Astrocyte (in vitro differentiated cells and primary cell): ENCODE data around the gene SUPT3H. TPM values are rescaled to one million over a fixed set of nuclear protein-coding genes. Genes with fewer than 3 reads are reported as not detected.

Experiments used
- DNase-seq: peaks from one replicate; pipeline ENCODE4 v3.0.0-alpha.2; 2010; ENCODE audit warnings: low read depth
- FAIRE-seq: peaks from 2 replicates; lab custom pipeline; 2011; peaks lifted over from hg19 to GRCh38; lab: Jason Lieb, UNC
- H2AFZ ChIP-seq: 2 replicates; pipeline ENCODE4 v1.6.0; 2012; ENCODE audit warnings: low read depth, low read length, inconsistent platforms
- H3K27ac ChIP-seq: 2 replicates; pipeline ENCODE4 v1.5.1; 2011; ENCODE audit warnings: low read depth, low read length, inconsistent platforms
- H3K27me3 ChIP-seq: 2 replicates; pipeline ENCODE4 v1.6.0; 2011; ENCODE audit warnings: low read length, inconsistent platforms; ENCODE audit not compliant: insufficient read depth
- H3K36me3 ChIP-seq: 2 replicates; pipeline ENCODE4 v1.5.1; 2011; ENCODE audit warnings: low read length, inconsistent platforms; ENCODE audit not compliant: insufficient read depth
- H3K4me1 ChIP-seq: 2 replicates; pipeline ENCODE4 v1.5.1; 2011; ENCODE audit warnings: low read length, inconsistent platforms; ENCODE audit not compliant: insufficient read depth
- H3K4me2 ChIP-seq: 2 replicates; pipeline ENCODE4 v1.6.0; 2012; ENCODE audit warnings: low read length, inconsistent platforms
- H3K4me3 ChIP-seq: 2 replicates; pipeline ENCODE4 v1.5.1; 2011; ENCODE audit warnings: low read depth, mild to moderate bottlenecking, low read length, inconsistent platforms; ENCODE audit not compliant: insufficient read depth
- H3K79me2 ChIP-seq: 2 replicates; pipeline ENCODE4 v1.6.0; 2012; ENCODE audit warnings: mild to moderate bottlenecking, low read length, inconsistent platforms; ENCODE audit not compliant: insufficient read depth
- H3K9ac ChIP-seq: 2 replicates; pipeline ENCODE4 v1.6.0; 2012; ENCODE audit warnings: mild to moderate bottlenecking, low read length, inconsistent platforms
- H3K9me3 ChIP-seq: 2 replicates; pipeline ENCODE4 v1.5.1; 2012; ENCODE audit warnings: low read depth, mild to moderate bottlenecking, low read length, inconsistent platforms; ENCODE audit not compliant: insufficient read depth
- H4K20me1 ChIP-seq: 2 replicates; pipeline ENCODE4 v1.6.0; 2012; ENCODE audit warnings: low read length, inconsistent platforms; ENCODE audit not compliant: insufficient read depth
- H3K27ac Mint-ChIP-seq: one replicate; pipeline ENCODE4 v1.8.0; 2021; ENCODE audit warnings: mild to moderate bottlenecking, mixed read lengths; ENCODE audit not compliant: unreplicated experiment
- H3K27me3 Mint-ChIP-seq: one replicate; pipeline ENCODE4 v1.8.0; 2021; ENCODE audit warnings: low read depth, mixed read lengths; ENCODE audit not compliant: unreplicated experiment
- H3K36me3 Mint-ChIP-seq: one replicate; pipeline ENCODE4 v1.8.0; 2021; ENCODE audit warnings: low read depth, mixed read lengths; ENCODE audit not compliant: unreplicated experiment
- H3K4me1 Mint-ChIP-seq: one replicate; pipeline ENCODE4 v1.8.0; 2021; ENCODE audit warnings: low read depth, mixed read lengths; ENCODE audit not compliant: unreplicated experiment
- H3K4me3 Mint-ChIP-seq: one replicate; pipeline ENCODE4 v1.8.0; 2021; ENCODE audit warnings: mild to moderate bottlenecking, moderate library complexity, mixed read lengths; ENCODE audit not compliant: unreplicated experiment
- H3K9me3 Mint-ChIP-seq: one replicate; pipeline ENCODE4 v1.8.0; 2021; ENCODE audit warnings: mild to moderate bottlenecking, mixed read lengths; ENCODE audit not compliant: unreplicated experiment
- CTCF ChIP-seq: IDR thresholded peaks from 2 replicates; pipeline ENCODE4 v1.5.1; 2011; ENCODE audit warnings: low read depth, mild to moderate bottlenecking, inconsistent platforms, low read length, moderate library complexity; ENCODE audit not compliant: insufficient read depth
- EZH2 ChIP-seq: IDR thresholded peaks from 2 replicates; pipeline ENCODE4 v1.6.1; 2012; ENCODE audit warnings: mild to moderate bottlenecking, low read length, inconsistent platforms; ENCODE audit not compliant: insufficient read depth
- total RNA-seq: library from RNA; stranded (reverse); gene quantifications from 2 replicates; pipeline ENCODE4 v1.2.1, GENCODE V29; 2021

SUPT3H gene
- total RNA-seq, 1 donor from 2014 or later, result 12.4 TPM

GRCh38 chr6:44837741-44838140 lies 540.0 kb downstream of the SUPT3H start:
- FAIRE-seq (no peak), DNase-seq (no peak)
- Histone ChIP-seq H3K27ac (no peak overlapping the region), H4K20me1 (no peaks in the 10 kb centered on the region), H3K27me3 (no peaks in the 10 kb centered on the region), H3K4me1 (no peaks in the 10 kb centered on the region), H3K79me2 (no peaks in the 10 kb centered on the region), H3K4me2 (no peak overlapping the region), H3K4me3 (no peak overlapping the region), H2AFZ (no peak overlapping the region), H3K36me3 (no peaks in the 10 kb centered on the region), H3K9ac (no peak overlapping the region), H3K9me3 (no peaks in the 10 kb centered on the region)
- peaks cover 16% of the 10 kb centered on the region for H3K4me1 Mint-ChIP-seq
- H3K9me3 Mint-ChIP-seq, result no peaks in the 10 kb centered on the region
- TF ChIP-seq EZH2 (no peak), CTCF (no peak)
- no peak overlapping the region for H3K4me3 Mint-ChIP-seq
- no peak overlapping the region for H3K27ac Mint-ChIP-seq
- no peaks in the 10 kb centered on the region for H3K36me3 Mint-ChIP-seq
- H3K27me3 Mint-ChIP-seq, result no peaks in the 10 kb centered on the region

GRCh38 chr6:44837255-44837654 lies 540.5 kb downstream of the SUPT3H start:
- Histone ChIP-seq H3K4me2 (no peak overlapping the region), H3K4me3 (no peak overlapping the region), H3K9me3 (no peaks in the 10 kb centered on the region), H3K36me3 (no peaks in the 10 kb centered on the region), H2AFZ (no peak overlapping the region), H3K79me2 (no peaks in the 10 kb centered on the region), H3K27ac (no peak overlapping the region), H3K9ac (no peak overlapping the region), H4K20me1 (no peaks in the 10 kb centered on the region), H3K4me1 (no peaks in the 10 kb centered on the region), H3K27me3 (no peaks in the 10 kb centered on the region)
- Mint-ChIP-seq H3K4me3 (no peak overlapping the region), H3K27me3 (no peaks in the 10 kb centered on the region), H3K4me1 (peaks cover 21% of the 10 kb centered on the region), H3K27ac (no peak overlapping the region), H3K36me3 (no peaks in the 10 kb centered on the region), H3K9me3 (no peaks in the 10 kb centered on the region)
- TF ChIP-seq EZH2 (no peak), CTCF (no peak)
- FAIRE-seq (no peak), DNase-seq (no peak)

GRCh38 chr6:44833248-44833647 lies 544.5 kb downstream of the SUPT3H start:
- Histone ChIP-seq H3K9me3 (no peaks in the 10 kb centered on the region), H3K79me2 (no peaks in the 10 kb centered on the region), H3K4me3 (no peak overlapping the region), H3K4me1 (no peaks in the 10 kb centered on the region), H3K27ac (no peak overlapping the region), H3K4me2 (no peak overlapping the region), H3K27me3 (no peaks in the 10 kb centered on the region), H4K20me1 (no peaks in the 10 kb centered on the region), H2AFZ (no peak overlapping the region), H3K36me3 (no peaks in the 10 kb centered on the region), H3K9ac (no peak overlapping the region)
- TF ChIP-seq EZH2, result no peak
- TF ChIP-seq CTCF, result no peak
- DNase-seq (no peak), FAIRE-seq (no peak)
- Mint-ChIP-seq H3K4me1 (peaks cover 49% of the 10 kb centered on the region), H3K4me3 (no peak overlapping the region), H3K36me3 (no peaks in the 10 kb centered on the region), H3K27ac (no peak overlapping the region), H3K27me3 (no peaks in the 10 kb centered on the region), H3K9me3 (no peaks in the 10 kb centered on the region)
